GM12875 (cell line): ENCODE measurements around the gene SOST.

Experiments
- H3K4me3 ChIP-seq: one replicate; pipeline ENCODE4 v1.5.1; 2011; ENCODE audit warnings: low read depth, low read length, control low read depth
- CTCF ChIP-seq: IDR thresholded peaks from 2 replicates; pipeline ENCODE4 v1.5.1; 2011; ENCODE audit warnings: low read depth, mild to moderate bottlenecking, control low read depth, inconsistent platforms, low read length, moderate library complexity, borderline replicate concordance; ENCODE audit not compliant: insufficient read depth

The SOST gene

GRCh38 chr17:43756201-43756600 is 2.4 kb downstream of the SOST start:
- no peak for TF ChIP-seq CTCF
- H3K4me3 ChIP-seq, result no peak overlapping the region

- no peak for TF ChIP-seq CTCF
- H3K4me3 ChIP-seq, result no peak overlapping the region
Observed at GRCh38 chr17:43755389-43755875, 3.2 kb downstream of the SOST start.

GRCh38 chr17:43754947-43755346 is 3.6 kb downstream of the SOST start:
- TF ChIP-seq CTCF, result no peak
- H3K4me3 ChIP-seq, result no peak overlapping the region

- no peak for TF ChIP-seq CTCF
- H3K4me3 ChIP-seq, result no peak overlapping the region
Observed at GRCh38 chr17:43753493-43754129, 5.0 kb downstream of the SOST start.

GRCh38 chr17:43750153-43750552 is 8.4 kb downstream of the SOST start:
- H3K4me3 ChIP-seq, result no peak overlapping the region
- no peak for TF ChIP-seq CTCF

GRCh38 chr17:43745541-43745940 is 13.1 kb downstream of the SOST start:
- no peak overlapping the region for H3K4me3 ChIP-seq
- TF ChIP-seq CTCF, result no peak

GRCh38 chr17:43741636-43742035 is 17.0 kb downstream of the SOST start:
- H3K4me3 ChIP-seq, result no peak overlapping the region
- no peak for TF ChIP-seq CTCF
